ENCODE measurements around the gene UBR3.
"Not testable (repeated sequence)": the region's sequence is repeated elsewhere in the genome, so short reads cannot be mapped to it uniquely, and the experiment has no call there.

Gene UBR3

DNA sequence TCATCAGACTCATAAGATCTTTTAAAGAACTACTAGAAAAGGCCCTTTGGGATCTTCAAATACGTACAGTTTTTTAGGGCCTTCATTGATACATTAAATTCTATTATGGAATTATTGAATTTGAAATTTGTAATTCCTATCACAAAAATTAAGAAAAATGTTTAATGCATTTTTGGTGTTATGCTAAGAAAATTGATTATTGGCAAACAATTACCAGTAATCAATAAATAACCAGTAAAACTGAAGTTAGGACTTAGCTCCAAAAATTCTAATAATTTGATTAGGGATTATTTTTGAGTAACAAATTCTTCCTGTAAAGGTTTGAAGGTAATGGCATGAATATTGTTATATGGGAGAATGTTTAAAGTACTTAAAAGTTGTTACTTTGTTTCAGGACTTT lies 119.3 kb downstream of the UBR3 start:
- DNase-seq (ENCODE audit: low read depth in 3 of 3) = no peak

DNA sequence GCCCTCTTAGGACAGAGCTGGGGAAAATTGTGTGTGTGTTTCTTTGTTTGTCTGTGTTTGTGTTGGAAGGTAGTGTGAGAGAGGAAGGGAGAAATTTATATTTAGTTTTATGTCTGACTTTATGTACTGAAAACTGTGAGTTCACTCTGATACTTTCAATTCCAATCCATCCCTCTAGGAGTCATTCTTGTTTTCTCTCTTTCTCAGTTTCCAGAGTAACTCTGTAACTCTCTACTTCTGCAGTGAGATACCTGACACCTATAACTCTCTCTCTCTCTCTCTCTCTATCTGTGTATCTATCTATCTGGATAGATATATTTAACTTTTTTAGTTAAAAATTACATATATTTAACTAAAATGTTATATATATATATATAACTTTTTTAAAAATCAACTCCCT lies 128.7 kb downstream of the UBR3 start:
- no peak for DNase-seq (ENCODE audit: low read depth in 3 of 3)

DNA sequence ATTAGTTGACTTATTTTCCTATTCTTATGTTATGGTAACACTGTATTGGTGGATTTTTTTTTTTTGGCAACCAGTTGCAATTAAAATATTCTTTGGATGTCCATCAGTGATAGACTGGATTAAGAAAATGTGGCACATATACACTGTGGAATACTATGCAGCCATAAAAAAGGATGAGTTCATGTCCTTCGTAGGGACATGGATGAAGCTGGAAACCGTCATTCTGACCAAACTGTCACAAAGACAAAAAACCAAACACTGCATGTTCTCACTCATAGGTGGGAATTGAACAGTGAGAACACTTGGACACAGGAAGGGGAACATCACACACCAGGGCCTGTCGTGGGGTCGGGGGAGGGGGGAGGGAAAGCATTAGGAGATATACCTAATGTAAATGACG lies 130.0 kb downstream of the UBR3 start:
- DNase-seq (ENCODE audit: low read depth in 3 of 3) = not testable (repeated sequence)

DNA sequence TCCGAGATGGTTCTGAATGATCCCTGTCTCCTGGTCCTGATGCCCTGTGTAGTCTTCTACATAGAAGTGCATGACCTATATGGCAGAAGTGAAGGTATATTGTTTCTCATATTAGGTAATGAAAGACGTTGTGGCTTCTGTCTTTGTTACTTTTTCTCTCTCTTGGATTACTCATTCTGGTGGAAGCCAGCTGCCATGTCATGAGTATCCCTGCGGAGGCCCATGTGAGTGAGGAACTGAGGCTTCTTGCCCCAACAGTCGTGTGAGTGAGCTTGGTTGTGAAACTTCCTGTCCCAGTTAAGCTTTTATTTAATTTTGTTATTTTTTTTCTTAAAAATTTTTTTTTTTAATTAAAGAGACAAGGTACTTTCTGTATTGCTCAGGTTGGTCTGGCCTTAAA lies 134.7 kb downstream of the UBR3 start:
- DNase-seq (ENCODE audit: low read depth in 3 of 3) = no peak

DNA sequence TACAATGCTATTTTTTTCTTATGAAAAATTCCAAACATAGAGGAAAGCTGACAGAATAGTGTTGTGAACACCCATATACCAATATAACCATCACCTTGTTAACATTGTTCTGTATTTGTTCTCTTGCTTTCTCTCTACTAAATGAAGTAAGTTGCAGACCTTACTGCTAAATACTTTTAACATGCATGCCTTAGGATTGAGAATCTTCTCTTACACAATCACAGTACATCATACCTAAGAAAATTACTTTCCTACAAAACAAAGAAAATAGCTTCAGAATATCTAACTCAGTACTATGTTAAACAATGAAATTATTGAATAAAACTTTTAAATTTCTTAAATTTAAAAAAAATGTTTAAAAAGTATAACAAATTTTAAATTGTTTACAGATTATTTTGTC lies 136.5 kb downstream of the UBR3 start:
- DNase-seq (ENCODE audit: low read depth in 3 of 3) = no peak

DNA sequence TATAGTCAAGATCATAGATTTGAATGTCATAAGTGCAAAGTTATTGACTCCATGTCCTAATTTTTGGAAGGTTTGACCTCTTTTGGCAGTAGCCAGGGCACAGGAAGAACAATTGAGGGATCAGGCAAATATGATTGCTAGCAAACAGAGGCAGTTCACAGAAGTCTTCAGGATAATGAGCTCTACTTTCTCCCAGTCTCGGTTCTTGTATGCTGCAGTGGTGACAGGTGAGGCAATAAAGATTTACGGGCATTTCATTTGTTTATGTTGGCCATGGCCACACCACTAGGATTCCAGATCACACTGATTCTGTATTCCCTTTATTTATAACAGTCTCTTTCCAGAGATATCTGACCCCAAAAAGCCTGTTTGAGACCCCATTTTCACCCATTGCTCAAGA lies 137.5 kb downstream of the UBR3 start:
- DNase-seq (ENCODE audit: low read depth in 3 of 3) = no peak

DNA sequence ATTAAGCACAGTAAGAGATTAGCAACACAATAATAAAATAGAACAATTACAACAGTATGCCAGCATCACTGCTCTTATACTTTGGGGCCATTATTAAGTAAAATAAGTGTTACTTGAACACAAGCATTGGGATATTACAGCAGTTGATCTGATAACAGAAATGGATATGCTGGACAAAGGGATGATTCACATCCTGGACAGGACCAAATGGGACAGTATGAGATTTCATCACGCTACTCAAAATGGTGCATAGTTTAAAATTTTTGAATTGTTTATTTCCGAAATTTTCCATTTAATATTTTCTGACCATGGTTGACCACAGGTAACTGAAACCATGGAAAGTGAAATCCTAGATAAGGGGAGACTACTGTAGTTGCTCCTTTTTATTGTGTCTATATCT lies 138.2 kb downstream of the UBR3 start:
- DNase-seq (ENCODE audit: low read depth in 3 of 3) = no peak

DNA sequence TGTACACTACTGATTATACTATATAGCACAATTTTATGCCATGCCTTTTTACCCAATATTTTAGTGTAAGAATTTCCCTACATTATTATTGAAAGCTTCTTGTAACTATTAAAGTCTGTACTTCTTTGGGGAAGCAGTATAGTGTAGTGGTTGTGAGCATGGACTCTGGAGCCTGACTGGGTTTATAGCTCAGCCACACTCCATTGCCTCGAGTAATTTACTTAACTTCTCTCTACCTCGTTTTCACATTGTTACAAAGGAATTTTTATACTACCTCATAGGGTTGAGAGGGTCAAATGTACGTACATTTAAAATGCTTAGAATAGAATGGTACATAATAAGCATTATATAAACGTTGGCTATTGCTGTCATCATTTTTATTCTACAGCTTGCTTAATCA lies 139.2 kb downstream of the UBR3 start:
- DNase-seq (ENCODE audit: low read depth in 3 of 3) = no peak

DNA sequence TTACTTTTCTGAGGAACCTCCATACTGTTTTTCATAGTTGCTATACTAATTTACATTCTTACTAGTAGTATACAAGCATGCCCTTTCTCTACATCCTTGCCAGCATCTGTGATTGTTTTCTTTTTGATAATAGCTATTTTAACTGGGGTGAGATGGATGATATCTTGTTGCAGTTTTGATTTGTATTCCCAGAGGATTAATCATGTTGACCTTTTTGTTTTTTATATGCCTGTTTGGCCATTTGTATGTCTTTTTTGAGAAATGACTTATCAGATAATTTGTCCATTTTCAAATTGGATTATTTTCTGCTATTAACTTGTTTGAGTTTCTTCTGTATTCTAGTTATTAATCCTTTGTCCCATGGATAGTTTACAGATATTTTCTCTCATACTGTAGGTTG lies 141.5 kb downstream of the UBR3 start:
- no peak for DNase-seq (ENCODE audit: low read depth in 3 of 3)

DNA sequence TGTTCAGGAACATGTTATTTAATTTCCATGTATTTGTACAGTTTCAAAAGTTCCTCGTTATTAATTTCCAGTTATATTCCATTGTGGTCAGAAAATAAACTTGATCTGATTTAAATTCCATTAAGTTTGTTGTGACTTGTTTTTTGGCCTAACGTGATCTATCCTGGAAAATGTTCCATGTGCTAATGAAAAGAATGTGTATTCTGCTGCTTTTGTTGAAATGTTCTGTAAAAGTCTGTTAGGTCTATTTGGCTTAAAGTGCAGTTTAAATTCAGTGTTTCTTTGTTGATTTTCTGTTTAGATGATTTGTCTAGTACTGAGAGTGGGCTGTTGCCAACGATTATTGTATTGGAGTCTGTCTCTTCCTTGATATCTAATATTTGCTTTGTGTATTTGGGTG lies 148.0 kb downstream of the UBR3 start:
- no peak for DNase-seq (ENCODE audit: low read depth in 3 of 3)

DNA sequence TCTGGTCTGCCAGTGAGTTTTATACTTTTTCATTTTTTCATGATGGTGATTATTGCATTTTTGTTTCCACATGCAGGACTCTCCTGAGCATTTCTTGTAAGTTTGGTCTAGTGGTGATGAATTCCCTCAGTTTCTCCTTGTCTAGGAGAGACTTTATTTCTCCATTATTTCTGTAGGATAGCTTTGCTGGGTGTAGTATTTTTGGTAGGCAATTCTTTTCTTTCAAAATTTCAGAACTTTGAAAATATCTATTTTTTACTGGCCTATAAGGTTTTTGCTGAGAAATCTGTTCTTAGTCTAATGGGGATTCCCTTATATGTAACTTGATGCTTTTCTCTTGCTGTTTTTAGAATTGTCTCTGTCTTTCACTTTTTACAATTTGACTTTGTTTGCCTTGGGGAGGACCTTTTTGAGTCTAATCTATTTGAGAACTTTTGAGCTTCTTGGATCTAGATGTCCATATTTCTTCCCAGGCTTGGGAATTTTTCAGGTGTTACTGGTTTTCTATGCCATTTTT lies 149.1 kb downstream of the UBR3 start:
- no peak for DNase-seq (ENCODE audit: low read depth in 3 of 3)

DNA sequence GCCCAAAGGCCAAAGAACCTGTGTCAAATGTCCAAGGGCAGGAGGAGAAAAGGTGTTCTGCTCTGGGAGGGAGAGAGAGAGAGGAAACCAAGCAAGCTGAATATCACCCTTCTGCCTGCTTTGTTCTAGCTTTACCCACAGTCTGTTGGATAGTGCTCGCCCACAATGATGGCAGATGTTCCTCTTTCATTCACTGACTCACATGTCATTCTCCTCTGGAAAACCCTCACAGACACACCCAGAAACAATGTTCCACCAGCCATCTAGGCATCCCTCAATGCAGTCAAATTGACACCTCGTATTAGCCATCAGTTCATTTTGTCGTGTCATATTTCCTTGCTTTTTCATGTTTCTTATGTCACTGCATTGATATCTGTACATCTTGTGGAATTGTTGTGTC lies 150.3 kb downstream of the UBR3 start:
- DNase-seq (ENCODE audit: low read depth in 3 of 3) = no peak

DNA sequence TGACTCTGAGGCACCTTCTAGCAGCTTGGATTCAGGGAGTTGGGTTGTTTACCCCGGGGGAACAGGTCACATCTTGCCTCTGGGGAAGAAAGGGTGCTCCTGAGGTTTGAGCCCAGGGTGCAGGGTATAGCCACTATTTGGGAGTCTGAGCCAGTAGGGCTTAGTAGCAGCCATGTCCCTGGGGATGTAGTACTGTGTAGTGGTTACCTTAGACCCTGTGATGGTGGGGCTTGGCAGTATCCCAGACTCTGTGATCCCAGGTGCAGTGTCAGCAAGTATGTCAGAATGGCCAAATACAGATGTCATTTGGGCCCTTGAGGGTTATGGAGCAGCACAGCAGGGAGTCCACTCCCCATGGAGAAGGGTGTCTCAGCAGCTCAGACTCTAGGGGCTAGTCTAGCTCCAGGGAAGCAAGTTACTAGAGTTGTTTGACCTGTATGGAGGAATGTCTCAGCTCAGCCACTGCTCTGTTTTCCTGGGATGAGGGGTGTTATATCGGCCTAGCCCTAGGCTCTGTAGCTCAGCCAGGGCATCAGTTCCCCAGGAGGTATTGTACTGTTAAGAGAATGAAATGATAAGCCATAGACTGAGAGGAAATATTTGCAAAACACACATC lies 151.3 kb downstream of the UBR3 start:
- no peak for DNase-seq (ENCODE audit: low read depth in 3 of 3)

DNA sequence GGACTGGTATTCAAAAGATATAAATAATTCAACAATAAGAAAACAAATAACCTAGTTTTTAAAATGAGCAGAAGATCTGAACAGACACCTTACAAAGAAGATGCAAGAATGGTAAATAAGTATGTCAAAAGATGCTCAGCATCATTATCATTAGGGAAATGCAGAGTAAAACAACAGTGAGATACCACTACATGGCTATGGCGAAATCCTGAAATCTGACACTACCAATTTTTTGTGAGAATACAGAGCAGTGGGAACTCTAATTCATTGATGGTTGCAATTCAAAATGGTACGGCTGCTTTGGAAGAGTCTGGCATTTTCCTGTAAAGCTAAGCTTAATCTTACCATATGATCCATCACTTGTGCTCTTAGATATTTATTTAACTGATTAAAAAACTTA lies 151.8 kb downstream of the UBR3 start:
- DNase-seq (ENCODE audit: low read depth in 3 of 3) = no peak

DNA sequence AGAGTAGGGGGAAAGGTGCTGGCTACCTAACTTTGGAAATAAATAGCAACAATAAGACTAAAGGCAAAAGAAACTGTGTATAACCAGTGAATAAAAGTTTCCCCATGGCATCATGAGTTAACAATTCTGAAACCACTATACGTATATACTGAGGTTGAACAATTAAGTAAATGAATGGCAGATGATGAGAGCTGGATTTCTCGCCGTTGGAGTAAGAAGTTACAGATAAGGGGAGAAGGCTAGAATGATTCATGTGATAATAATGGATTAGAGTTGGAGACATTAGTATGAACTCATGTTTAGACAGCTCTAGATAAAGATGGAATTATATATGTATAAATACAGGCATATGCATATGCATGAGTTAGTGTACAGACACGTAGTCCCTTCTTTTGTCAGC lies 152.7 kb downstream of the UBR3 start:
- no peak for DNase-seq (ENCODE audit: low read depth in 3 of 3)

DNA sequence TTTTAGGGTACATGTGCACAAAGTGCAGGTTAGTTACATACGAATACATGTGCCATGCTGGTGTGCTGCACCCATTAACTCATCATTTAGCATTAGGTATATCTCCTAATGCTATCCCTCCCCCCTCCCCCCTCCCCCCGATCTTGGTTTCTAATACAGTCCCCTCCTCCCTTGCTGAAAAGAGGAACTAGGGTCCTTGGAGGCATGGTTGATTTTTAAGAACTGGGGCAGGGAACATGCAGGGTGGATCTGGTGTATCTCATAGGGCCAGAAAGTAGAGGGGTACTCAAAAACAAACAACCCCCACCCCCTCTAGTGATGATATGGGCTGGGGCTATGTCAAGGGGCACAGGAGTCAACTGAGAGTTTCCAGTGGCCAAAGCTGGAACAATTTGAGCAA lies 153.4 kb downstream of the UBR3 start:
- no peak for DNase-seq (ENCODE audit: low read depth in 3 of 3)

DNA sequence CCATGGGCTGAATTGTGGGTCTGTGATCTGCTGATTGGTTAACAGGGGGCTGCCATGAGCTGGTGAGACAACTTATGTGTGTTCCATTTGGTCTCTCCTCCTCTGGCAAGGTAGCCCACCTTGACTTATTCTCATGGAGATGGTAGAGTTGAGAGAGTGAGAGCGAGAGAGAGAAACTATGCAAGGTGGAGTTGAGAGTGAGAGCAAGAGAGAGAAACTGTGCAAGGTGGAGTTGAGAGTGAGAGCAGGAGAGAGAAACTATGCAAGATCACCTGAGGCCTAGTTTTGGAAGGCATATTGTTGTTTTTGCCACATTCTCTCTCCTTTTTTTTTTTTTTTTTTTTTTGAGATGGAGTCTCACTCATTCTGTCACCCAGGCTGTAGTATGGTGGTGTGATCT lies 155.7 kb downstream of the UBR3 start:
- DNase-seq (ENCODE audit: low read depth in 3 of 3) = no peak

DNA sequence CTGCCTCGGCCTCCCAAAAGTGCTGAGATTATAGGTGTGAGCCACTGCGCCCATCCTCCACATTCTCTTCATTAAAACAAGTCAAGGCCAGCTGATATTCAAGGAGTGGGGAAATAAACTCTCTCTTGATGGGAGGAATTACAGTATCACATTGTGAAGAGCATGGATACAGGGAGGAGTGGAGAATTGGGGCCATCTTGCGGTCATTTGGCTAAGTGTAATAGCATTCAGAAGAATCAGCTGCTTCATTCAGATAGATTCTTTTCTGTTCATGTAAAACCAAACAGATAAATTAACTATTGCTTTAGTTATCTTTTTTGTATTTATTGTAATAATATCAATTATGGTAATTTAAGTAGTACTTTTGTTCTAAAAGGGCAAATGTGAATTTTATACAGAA lies 156.3 kb downstream of the UBR3 start:
- no peak for DNase-seq (ENCODE audit: low read depth in 3 of 3)

DNA sequence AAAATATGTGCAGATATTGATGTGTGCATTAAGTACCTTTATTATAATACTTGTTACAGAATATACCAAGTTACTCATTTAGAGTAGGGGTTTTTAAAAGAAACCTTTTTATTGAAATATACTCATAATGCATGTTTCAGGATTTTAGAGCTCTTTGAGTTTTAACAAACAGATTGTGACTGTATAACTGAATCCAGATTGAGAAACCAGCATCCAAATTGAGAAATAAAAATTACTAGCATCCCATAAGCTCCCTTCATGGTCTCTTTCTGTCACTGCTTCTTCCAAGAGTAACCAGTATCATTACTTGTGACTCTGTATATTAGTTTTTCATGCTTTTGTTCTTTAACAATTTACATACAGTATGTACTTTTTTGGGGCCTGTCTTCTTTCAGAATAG lies 156.9 kb downstream of the UBR3 start:
- DNase-seq (ENCODE audit: low read depth in 3 of 3) = no peak

DNA sequence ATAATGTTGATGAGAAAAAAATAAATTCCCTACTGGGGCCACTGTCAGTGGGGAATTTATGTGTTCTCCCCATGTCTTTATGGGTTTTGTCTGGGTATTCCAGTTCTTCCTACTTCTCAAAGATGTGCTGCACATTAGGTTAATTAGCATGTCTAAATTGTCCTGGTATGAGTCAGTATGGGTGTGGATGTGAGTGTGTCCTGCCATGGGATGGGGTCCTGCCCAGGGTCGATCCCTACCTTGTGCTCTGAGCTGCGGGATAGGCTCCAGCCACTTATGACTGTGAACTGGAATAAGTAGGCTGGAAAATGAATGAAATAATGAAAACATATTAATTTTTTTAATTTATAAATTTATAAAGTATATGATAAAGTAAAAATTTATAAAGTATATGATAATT lies 167.5 kb downstream of the UBR3 start:
- DNase-seq (ENCODE audit: low read depth in 3 of 3) = no peak

DNA sequence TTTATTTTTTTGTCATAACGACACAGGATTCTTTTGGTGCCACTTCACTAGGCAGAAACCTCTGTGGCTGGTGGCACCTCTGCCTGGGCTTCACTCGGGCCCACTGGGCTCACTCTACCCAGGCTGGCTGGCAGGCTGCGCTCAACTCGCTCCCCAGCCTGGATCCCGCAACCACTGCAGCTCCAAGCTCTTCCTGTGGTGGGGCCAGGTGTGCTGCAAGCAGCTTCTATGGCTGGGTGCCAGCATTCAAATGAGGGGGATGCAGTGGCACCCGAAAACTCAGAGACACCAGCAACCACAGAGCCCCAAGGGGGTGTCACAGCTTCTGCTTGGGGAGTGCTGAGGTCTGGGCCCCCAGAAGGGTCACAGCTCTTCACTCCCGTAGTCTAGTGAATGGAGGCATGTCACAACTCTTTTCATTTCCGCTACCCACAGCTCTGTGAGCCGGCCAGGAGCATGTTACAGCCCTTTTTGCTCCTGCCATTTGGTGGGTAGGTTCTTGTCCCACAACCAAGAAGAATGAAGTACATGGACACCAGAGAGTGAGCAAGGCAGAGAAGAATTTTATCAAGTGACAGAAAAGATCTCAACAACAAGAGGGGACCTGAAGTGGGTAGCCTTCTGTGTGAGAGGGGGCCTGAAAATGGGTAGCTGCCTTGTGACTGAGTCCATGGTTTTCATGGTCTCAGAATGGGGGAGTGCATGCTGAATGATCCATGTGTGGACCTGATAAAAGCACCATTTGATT lies 170.1 kb downstream of the UBR3 start:
- DNase-seq (ENCODE audit: low read depth in 3 of 3) = no peak

DNA sequence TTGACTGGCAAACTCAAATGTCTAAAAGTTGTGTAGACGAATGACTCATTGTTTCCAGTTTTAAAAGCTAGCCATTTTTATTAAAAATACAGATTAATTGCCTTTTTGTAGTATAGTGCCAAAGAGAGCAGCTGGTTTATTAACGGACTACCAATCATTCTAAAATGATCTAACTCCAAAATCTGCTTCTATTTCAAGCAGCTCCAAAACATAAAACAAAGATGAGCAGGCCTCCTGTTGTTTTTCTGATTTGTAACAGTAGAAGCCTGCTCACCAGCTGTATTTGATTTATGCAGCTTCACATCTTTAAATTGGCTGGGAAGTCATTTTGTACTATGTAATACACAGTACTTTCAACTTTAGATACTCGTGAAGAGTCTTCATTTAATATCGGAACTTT lies 171.8 kb downstream of the UBR3 start:
- DNase-seq (ENCODE audit: low read depth in 3 of 3) = no peak

DNA sequence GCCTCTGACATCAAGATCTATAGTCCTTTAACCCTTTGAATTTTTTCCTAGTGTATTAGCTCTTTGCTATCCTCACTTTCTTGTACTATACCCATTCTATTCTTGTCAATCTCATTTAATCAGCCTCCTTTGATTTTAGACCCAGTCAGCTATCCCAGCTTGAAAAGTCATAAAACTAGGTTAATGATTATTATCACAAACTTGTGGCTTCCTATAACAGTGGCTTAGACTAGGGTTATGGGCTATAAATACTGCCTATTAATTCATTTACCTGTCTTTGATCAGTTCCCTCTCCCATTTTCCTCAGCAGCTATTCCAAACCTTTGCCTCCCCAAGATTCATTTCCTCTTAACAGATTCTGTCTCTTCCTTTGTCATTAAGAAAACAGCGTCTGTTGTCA lies 174.8 kb downstream of the UBR3 start:
- DNase-seq (ENCODE audit: low read depth in 3 of 3) = no peak

DNA sequence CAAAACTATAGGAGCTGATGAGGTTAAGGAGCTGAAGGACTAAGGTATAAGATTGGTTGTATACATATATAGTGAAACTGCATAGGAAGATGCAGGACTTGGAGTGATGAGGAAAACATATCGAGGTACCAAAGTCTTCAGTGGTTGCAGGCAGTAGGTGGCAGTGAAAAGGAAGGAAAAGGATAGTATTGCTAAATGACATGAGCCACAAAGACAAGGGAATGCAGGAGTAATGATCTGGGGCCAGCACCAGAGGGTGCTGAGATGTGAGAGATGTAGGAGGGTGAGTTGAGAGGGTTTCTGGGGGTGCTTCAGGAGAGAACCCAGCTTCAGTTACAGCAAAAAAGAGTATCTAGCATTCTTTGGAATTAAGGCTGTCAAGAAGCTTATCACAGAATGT lies 178.4 kb downstream of the UBR3 start:
- no peak for DNase-seq (ENCODE audit: low read depth in 3 of 3)

Measured in stimulated activated CD4-positive, alpha-beta T cell treated with anti-CD3 and anti-CD28 coated beads, TNF-alpha, amount 100 ng/mL, for 48 hours (primary cell).